PC-3 (cell line): ENCODE data around the gene DLGAP5.

Source experiments
- EZH2 ChIP-seq: fragments of 300-600 bp; sonication (generic); IDR thresholded peaks from one replicate; pipeline ENCODE4 v1.6.1; 2017; ENCODE audit warnings: antibody characterized with exemption, mild to moderate bottlenecking, low read length; ENCODE audit not compliant: unreplicated experiment
- EZH2phosphoT487 ChIP-seq: fragments of 300-600 bp; sonication (generic); IDR thresholded peaks from 2 replicates; pipeline ENCODE4 v1.6.1; 2018; ENCODE audit warnings: mild to moderate bottlenecking, antibody characterized with exemption, low read length, borderline replicate concordance
- TF ChIP-seq, protein P1 (sequence below): fragments of 300-600 bp; sonication (generic); conservative IDR thresholded peaks from 2 replicates; pipeline ENCODE4 v1.5.1; 2017; ENCODE audit warnings: antibody characterized with exemption, low read depth, mild to moderate bottlenecking, low read length

DNA sequence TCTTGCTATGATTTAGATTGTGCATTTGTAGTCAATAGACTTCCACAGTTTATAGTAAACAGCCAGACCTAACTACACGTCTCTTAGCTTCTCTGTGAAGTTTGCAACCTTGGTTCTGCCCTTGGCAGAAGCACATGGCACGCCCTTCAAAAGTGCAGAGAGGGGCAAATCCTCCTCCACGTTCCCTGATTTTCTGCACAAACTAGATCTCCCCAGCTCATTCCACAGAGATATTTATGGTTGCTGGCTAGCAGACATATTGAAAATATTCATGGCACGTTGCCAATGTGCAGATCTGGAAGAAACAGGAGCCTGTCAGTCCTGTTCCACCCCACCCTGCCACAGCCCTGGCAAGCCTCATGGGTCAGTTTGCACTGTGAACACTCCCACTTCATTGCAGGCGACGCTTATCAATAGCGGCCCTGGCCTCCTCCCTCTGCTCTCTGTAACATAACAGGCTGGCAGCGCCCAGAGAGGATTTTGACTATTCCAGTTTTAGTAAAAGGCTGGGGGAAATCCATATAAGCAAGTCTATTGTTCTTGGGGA is 68.9 kb downstream of the DLGAP5 start:
- TF ChIP-seq, protein P1, sequence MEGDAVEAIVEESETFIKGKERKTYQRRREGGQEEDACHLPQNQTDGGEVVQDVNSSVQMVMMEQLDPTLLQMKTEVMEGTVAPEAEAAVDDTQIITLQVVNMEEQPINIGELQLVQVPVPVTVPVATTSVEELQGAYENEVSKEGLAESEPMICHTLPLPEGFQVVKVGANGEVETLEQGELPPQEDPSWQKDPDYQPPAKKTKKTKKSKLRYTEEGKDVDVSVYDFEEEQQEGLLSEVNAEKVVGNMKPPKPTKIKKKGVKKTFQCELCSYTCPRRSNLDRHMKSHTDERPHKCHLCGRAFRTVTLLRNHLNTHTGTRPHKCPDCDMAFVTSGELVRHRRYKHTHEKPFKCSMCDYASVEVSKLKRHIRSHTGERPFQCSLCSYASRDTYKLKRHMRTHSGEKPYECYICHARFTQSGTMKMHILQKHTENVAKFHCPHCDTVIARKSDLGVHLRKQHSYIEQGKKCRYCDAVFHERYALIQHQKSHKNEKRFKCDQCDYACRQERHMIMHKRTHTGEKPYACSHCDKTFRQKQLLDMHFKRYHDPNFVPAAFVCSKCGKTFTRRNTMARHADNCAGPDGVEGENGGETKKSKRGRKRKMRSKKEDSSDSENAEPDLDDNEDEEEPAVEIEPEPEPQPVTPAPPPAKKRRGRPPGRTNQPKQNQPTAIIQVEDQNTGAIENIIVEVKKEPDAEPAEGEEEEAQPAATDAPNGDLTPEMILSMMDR: no peak
- TF ChIP-seq EZH2 (no peak), EZH2phosphoT487 (no peak)
